NCI-H2171 (cell line): Measurements from ENCODE around the gene RPH3AL.

ENCODE experiments used
- DNase-seq: peaks from one replicate; lab custom pipeline; 2025; lab: John Stamatoyannopoulos, UW

The RPH3AL gene

DNA sequence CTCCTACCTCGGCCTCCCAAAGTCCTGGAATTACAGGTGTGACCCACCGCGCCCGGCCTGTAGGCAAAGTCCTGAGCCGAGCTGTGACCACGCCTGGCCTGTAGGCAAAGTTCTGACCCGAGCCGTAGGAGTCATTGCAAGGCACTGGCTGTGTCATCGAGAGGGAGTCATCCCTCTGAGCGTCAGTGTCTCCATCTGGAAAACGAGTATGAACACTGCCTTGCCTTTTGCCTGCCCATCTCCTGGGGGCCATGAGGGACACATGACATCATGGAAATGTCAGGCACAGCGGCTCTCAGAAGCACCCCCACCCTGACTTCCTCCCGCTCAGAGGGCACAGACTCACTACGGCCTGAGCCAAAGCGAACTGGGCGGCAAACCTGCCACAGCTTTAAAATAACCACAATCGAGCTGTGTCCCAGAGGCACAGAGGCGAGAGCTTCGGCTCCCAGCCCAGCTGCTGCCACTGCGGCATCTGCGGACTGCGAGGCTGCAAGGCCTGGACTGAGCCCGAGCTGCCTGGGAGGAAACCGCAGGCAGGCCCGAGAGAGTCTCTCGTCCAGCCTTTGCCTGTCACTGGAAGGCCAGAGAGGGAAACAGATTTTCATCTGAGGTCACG is 50.8 kb downstream of the RPH3AL start:
- DNase-seq: no peak

DNA sequence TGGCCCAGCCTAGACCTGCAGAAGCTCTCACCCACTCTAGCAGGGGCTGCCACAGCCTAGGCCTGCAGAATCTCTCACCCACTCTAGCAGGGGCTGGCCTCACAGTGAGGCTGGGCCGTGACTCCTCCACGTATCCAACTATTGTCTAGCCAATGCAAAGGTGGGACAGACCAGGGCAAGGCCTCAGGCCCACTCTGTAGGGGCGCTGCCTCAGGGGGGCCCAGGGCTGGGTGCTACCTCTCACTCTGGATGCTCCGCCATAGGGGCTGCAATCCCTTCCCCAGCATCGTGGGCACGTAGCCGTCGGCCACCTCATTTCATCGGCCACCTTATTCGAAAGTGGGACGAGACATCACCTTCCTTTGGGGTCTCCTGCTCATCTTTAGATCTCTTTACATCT is 51.7 kb downstream of the RPH3AL start:
- DNase-seq: no peak

DNA sequence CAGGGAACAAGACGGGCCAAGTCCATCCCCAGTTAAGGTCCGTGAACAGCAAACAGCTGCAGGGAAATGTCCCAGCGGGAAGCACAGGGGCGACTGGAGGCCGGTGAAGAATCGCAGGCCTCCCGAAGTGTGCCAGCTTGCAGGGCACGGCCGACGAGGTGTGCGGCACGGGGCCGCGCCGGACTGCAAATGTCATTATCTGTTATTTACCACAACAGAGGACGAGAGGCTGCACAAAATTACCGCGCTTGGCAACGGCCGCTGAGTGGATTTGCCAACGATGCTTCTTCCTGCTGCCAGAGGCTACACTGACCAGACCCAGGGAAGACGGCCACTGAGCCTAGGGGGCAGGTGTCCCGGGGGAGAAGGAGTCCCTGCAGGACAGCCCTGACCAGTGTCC is 53.1 kb downstream of the RPH3AL start:
- DNase-seq: no peak

DNA sequence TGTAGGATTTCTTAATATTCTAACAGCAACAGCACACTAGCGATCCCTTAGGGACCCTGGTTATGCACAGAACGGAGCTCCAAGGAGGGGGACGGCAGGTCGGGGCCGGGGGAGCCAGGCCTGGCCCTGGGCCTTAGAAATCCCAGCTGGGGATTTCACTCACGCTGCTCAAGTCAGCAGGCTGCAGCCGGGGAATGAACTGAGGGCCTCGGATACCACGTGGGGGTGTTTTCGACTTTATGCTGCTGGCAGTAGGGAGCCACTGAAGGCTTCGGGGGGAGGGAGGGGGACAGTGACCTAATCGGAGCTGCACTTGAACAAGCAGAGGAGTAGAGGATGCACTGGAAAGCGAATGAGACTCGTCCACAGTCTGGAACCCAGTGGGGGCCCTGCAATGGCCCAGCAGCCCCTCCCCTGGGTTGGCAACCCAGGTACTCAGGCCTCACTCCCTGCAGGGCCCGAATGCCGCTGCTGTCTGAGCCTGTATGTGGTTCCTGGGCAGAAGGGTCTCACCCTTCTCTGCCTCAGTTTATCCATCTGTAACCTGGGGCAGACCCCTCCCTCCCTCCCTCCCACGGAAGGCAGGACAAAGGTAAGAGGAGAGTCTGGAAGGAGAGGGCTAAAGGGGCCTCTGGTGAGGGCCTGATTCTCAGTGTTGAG is 53.7 kb downstream of the RPH3AL start:
- DNase-seq: no peak

DNA sequence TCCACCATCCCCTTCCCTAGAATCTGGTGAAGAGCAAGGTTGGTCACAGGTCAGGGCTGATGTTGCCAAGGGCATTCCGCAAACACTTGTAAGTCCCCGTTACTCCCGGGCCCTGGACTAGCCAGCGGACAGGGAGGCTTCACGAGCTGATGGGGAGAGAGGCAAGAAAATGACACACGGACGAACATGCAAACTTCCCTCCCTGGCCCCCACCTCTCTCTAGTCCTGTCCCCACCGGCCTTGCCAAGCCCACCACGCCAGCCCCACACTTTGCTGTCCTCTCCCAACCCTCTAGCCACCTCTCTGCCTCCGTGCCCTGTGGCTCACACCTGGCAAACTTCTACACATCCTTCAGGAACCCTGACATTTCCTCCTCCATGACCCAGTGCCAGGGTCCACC is 54.8 kb downstream of the RPH3AL start:
- no peak for DNase-seq

DNA sequence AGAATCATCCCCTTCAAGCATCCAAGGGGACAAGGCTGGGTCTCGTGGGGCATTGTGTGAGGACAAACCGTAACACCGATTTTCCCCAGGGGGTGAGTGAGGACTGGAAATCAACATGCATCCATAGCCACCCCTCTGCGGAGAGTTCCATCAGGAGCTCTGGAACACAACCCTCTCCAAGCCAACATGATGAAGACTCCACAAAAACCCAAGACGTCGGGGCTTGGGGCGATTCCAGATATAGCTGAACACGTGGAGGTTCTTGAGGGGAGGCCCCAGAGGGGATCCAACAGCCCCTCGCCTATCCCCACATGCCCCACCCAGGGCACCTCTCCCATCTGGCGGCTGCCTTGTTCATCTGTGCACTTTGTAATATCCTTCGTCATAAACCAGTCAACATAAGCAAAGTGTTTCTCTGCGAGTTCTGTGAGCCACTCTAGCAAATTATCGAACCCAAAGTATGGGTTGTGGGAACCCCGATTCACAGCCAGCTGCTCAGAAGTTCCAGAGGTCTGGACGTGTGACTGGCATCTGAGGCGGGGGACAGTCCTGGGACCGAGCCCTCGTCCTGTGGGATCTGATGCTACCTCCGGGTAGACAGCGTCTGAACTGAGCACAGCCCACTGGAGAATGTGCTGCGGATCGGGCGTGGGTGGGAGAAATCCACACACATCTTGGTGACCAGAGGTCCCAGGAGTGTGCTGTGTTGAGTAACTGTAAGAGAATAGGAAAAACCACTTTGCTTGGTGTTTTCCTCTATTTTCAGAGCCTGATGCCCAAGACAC is 55.5 kb downstream of the RPH3AL start:
- no peak for DNase-seq

DNA sequence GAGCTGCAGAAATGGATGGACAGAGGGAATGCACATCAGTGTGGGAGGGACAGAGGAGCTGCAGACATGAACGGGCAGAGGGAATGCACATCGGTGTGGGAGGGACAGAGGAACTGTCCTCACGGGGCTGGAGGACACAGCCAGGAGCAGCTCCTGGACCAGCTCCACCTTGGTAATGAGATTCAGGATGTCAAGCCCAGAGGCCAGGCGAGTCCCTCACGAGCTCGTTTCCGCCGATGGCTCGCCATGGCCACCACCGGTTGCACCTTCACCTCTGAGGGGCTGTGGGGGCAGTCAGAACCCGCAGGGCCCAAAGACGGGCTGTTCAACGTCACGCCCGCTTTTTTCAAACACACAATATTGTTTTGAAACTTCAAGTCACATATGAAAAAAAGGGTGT is 56.2 kb downstream of the RPH3AL start:
- DNase-seq: no peak

DNA sequence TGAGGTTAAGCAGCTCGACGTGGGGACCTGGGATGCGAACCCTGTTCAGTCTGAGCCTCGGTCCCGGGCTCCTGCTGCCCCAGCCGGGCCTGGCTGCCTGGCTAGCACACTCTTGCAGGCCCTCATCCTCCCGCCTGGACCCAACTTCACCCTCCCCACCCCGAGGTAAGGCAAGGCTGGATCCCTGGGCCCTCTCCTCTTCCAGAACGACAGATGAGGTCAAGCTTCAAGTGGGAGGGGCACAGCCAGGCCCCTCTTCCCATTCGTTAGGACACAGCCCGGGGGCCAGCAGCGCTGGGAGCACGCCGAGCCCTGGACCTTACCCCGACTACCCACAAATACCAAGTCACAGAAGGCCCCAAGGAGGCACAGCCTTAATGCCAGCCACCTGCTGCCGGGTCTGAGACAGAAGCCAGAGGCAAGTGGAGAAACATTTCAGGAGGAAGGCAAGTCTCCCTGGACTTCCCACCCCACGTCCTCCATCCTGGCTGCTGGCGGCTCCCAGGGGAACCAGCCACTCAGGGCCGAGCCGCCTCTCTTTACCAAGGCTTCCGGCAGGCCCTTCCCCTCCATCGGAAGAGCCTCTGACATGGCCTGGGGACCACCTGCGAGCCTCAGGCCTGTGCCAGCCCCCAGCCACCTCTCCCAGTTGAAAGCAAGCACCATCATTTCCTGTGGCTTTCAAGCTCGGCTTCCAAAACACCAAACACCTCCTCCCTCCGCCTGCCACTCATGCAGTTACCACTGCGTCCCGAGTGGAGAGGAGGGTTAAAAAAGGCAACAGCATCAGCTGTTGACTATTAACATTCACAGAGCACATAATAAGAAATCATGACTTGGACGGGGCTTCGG is 59.9 kb downstream of the RPH3AL start:
- DNase-seq: no peak

DNA sequence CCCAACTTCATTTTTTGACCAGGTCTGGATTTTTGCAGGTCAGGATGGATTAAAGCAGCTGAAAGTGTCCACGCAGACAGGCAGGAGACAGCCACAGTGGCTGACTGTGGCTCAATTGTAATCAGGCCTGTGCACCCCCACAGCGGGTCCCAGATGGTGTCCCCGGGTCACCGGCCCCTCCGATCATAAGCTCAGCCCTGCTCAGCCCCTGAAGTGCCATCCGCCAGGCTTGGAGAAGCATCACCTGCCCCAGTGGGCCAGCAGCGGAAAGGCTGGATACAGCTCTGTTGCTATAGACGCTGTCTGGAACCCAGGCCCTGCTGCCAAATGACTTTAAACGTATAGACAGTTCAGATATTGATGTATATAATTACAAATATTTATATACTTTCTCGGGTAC is 60.6 kb downstream of the RPH3AL start:
- DNase-seq: no peak

DNA sequence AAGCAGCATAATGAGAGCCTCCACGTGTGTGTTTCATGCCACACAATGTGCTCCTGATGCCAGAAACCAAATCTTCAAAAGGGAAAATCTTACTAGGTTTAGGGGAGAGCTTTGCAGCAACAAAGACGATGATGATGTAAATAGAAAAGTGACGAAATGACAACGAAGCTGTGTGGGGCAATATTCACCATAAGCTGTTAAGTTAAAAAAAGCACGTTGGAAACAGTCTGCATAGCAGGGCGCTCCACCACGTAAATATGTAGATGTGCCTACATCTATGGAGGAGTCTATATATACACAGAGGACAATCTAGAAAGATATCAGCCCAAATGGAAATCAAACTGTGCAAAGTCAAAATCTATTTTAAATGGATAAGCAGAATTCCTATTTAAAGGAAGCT is 61.0 kb downstream of the RPH3AL start:
- DNase-seq: no peak

DNA sequence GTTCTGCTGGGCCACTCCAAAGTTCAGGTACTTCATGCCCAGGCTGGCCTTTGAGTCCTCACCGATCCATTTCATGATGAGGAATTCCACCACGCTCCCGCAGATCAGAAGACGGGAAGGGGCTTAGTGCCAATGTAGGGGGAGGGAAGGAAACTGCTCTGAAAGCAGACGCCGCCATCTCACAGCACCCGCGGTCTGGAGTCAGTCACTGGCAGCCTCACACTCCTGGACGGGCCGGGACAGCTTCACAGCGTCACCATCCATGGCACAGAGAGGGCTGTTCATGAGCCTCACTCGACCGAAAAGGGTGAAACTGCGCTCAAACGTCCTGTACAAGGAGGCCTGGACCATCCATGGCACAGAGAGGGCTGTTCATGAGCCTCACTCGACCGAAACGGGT is 62.0 kb downstream of the RPH3AL start:
- DNase-seq: no peak

DNA sequence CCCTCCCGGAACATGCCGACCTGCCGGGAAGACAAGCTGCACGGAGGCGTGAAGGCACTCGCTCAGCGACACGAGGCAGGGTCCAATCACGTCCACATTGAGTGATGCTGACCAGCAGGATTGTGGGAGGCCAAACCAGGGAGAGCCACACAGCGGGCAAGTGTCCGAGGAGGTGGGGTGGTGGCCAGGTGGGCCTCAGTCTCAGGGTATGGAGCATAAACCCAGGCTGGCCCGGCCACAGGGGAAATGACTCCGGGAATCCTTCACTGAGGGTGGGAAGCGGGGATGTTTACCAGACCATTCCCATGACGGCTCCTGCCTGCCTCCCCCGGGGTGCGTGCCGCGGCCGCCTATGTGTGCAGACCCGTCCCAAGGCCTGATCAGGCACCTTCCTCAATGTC is 62.5 kb downstream of the RPH3AL start:
- no peak for DNase-seq

DNA sequence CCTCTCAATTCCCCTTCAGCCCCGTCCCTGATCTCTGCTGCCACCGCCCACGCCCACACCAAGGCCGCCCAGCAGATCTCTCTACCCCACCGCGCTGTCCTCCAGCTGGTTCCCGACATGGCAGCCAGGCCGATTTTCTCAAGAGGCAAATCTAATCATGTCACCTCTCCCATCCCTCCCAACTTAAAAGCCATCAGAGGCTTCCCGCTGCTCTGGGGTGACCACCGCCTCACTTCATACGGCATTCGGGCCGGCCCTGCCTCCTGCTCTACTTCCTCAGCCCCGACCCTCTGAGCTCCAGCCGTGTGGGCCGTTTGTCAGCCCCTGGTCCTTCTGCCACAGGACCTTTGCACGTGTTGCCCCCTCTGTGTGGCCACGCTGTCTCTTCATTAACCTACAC is 63.2 kb downstream of the RPH3AL start:
- no peak for DNase-seq

DNA sequence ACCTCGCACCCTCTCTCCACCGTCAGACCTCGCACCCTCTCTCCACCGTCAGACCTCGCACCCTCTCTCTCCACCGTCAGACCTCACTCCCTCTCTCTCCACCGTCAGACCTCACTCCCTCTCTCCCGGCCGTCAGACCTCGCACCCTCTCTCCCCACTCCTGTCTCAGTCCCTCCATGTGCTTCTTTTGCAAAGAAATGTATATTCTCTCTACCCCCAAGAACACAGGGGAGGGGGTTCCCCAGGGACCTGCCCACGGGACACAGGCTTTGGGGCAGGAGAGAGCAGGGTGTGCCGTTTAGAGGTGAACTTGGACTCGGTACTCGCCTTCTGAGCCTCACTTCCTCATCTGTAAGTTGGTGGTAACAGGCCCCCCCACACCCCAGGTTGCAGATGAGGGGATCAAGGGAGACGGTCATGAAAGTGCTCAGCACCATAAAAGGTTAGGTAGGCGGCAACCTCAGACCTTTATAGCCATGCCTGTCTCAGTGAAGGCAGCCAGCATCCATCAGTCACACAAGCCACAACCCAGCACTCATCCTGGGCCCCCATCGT is 63.7 kb downstream of the RPH3AL start:
- no peak for DNase-seq

DNA sequence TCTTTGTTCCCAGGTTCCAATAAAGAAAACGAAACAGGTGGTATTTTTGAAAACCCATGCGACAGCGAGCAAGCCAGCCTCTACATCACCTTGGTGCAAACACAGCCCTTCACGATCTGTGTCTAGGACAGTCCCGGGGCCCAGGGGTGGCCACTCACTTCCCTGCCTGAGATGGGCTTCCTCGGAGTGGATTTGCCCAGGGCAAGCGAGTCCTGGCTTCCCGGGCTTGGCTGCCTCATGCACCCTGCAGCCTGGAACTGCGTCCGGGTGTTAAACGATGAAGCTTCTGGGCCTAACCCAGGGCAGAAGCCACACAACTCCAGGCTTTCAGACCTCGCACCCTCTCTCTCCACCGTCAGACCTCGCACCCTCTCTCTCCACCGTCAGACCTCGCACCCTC is 66.0 kb downstream of the RPH3AL start:
- DNase-seq: no peak

DNA sequence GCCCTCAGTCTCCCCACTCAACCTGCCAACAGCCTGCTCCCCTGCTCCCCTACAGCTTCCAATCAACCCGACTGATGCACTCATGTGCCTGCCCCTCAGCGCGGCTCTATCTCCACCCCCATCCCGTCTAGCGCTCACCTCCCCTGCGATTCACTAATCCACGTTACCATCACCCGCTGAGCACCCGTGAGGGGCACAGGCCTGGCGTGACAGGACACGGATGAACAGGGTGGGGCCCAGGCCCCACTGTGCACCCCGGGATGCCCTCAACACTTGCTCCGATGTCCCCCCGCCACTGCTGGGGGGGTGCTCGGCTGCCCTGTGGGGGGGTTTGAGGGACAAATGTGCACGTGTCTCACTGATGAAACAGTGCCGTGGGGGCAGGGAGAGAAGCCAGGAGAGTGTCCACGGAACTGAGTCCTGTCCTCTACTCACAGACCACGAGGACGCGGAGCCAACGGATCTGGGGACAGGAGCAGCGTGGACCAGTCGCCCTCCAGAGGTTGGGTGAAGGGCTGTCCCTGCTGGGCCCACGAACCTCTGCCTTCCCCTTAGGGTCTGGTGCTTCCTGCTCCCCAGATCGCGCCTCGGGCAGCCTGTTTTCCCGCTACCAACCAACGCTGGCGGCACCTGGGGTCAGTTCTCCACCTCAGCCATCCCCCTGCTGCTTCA is 66.7 kb downstream of the RPH3AL start:
- DNase-seq: no peak

DNA sequence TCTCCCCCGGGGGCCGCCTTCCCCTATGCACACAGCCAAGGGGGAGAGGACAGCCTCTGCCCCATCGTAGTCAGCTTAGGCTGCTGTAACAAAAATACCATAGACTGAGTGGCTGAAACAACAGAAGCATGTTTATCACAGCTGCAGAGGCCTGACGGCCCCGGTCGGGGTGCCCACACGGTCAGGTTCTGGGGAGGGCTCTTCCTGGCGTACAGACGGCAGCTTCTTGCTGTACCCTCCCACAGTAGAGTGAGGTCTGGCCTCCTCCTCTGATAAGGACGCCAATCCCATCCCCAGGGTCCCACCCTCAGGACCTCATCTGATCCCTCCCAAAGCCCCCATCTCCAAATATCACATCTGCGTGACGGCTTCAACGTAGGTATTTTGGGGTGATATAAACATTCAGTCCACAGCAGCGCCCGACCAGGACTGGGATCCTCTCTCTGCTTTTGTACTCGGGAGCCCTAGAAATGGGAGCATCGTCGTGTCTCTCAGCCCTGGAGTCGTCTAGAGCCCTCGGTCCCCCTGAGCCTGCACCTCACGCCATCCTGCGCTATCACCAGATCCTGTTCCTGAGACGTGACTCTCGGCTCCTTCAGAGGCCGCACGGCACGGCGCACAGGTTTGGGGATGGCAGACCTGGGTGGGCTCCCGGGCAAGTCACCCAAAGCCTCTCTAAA is 67.8 kb downstream of the RPH3AL start:
- DNase-seq: no peak

DNA sequence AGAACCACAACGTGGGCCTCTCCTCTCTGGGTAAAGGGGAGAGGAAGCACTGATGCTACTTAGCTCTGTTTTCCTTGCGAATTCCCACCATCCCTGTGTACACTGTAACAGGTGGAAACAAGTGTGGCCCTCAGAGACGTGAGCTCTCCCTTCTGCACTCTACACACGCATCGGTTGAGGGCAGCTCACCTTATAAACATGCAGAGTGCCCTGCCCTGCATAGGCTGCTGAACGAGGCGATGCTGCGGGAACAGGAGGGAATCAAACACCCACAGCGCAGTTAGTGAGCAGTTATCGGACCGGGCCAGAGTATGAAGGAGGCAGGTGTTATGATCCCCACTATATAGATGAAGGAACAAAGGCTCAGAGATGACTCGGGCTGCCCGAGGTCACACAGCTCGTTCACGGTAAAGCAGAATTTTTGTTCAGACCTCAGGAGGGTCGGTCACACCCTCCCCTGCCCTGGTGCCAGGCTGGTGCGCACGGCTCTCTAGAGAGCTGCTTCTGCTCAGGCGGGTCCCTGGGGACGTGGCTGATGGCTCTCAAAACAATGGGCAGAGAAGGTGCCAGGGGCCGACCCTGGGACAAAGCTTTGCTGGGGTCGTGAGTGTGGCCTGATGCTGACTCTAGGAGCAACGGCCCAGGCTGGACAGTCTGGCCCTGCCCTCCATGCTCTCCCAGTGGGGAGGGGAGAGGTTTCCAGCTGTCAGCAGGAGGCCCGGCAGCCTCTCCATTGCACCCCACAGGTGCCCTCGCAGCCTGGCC is 68.5 kb downstream of the RPH3AL start:
- DNase-seq: no peak

DNA sequence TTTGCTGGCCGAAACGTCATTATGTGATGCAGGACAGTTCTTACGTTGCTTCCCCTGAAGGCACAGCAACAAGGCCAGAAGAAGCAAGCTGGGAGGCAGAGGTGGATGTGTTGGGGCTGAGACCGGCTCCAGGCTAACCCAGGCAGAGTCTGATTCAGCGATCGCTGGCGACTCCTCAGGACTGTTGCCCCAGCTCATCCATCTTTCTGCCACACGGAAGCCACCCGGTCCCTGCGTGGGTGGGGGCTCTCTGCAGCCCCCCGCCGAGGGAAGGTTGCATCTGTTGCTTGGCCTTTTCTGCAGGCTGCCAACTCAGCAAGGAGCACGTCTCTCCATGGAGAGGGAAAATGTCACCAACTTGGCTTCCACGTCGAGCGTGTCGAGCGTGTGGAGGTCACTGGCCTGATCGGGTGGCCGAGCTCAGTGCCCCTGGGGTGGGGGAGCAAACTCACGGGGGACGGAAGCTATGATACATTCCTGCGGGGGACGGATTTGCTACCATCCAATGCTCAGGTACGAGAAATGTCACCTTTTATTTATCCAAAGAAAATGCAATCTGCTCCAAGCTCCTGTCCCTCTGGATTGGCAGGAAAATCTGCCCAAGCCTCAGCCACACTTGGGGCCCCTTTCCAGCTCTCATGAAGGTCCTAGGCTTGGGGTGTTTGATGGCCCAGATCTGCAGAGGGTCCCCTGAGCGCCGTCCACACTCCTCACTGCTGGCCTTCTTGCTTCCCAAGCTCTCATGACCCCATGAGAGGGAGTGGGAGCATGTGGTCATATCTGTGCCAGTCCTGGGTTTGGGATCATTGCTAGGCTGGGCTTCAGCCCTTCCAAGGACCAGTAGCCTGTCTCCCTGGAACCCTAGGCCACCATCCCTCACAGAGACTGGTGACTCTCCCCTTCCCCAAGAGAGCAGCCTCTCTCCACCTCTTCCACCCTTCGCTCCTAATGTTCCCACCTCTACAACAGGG is 69.4 kb downstream of the RPH3AL start:
- DNase-seq: no peak
